Mesenchymal stem cell (in vitro differentiated cells and primary cell): Measurements from ENCODE around the gene KLHL14.
A peak's percentile ranks its signal among the peaks of the same experiment; 100 is the strongest.
"Not testable (repeated sequence)": the region's sequence is repeated elsewhere in the genome, so short reads cannot be mapped to it uniquely, and the experiment has no call there.

Source experiments
- DNase-seq: peaks from one replicate; pipeline ENCODE4 v3.0.0-alpha.2; 2013
- H2AFZ ChIP-seq: one replicate; pipeline ENCODE4 v1.6.1; 2013; ENCODE audit warnings: low read depth, mild to moderate bottlenecking, control low read depth, inconsistent platforms, low read length, moderate library complexity
- H2AK5ac ChIP-seq: 2 replicates; pipeline ENCODE4 v1.6.1; 2013; ENCODE audit warnings: low read length, moderate library complexity, mild to moderate bottlenecking, inconsistent platforms; ENCODE audit not compliant: severe bottlenecking
- H2BK120ac ChIP-seq: one replicate; pipeline ENCODE4 v1.6.1; 2013; ENCODE audit warnings: low read depth, mild to moderate bottlenecking, inconsistent platforms, low read length, moderate library complexity
- H2BK12ac ChIP-seq, 2 experiments: one replicate each; pipeline ENCODE4 v1.6.1; 2013; ENCODE audit warnings: inconsistent platforms in 2 of 2, low read length in 2 of 2, mild to moderate bottlenecking in 2 of 2, moderate library complexity in 2 of 2, control low read depth in 1 of 2
- H2BK15ac ChIP-seq: one replicate; pipeline ENCODE4 v1.6.1; 2013; ENCODE audit warnings: mild to moderate bottlenecking, low read depth, inconsistent platforms; ENCODE audit not compliant: poor library complexity, severe bottlenecking
- H2BK5ac ChIP-seq: 2 replicates; pipeline ENCODE4 v1.6.1; 2013; ENCODE audit warnings: low read depth, mild to moderate bottlenecking, low read length, control low read depth, inconsistent platforms; ENCODE audit not compliant: poor library complexity, severe bottlenecking
- H3K14ac ChIP-seq, 2 experiments: one replicate each; pipeline ENCODE4 v1.6.1; 2013; ENCODE audit warnings: inconsistent platforms in 2 of 2, low read length in 2 of 2, control low read depth in 1 of 2, mild to moderate bottlenecking in 1 of 2, moderate library complexity in 1 of 2
- H3K18ac ChIP-seq, 2 experiments: one replicate each; pipeline ENCODE4 v1.6.1; 2013; ENCODE audit warnings: inconsistent platforms in 2 of 2, low read length in 2 of 2, control low read depth in 1 of 2, low read depth in 1 of 2, mild to moderate bottlenecking in 1 of 2
- H3K23ac ChIP-seq, 2 experiments: one replicate each; pipeline ENCODE4 v1.6.1; 2013; ENCODE audit warnings: inconsistent platforms in 2 of 2, low read length in 2 of 2, mild to moderate bottlenecking in 2 of 2, moderate library complexity in 2 of 2, control low read depth in 1 of 2
- H3K27ac ChIP-seq: 2 replicates; pipeline ENCODE4 v1.5.1; 2013; ENCODE audit warnings: mild to moderate bottlenecking, moderate library complexity, low read length, control low read depth, inconsistent platforms; ENCODE audit not compliant: poor library complexity, severe bottlenecking
- H3K27me3 ChIP-seq, 2 experiments: 2 replicates each; pipeline versions ENCODE4 v1.6.1 to v1.7.0; 2013; ENCODE audit warnings: low read length in 2 of 2, mild to moderate bottlenecking in 2 of 2, moderate library complexity in 2 of 2, control low read depth in 1 of 2, inconsistent platforms in 1 of 2; ENCODE audit not compliant: control insufficient read depth in 1 of 2, insufficient read depth in 1 of 2
- H3K36me3 ChIP-seq, 2 experiments: 2 replicates each; pipeline versions ENCODE4 v1.6.1 to v1.7.0; 2013; ENCODE audit warnings: low read length in 2 of 2, control low read depth in 1 of 2, inconsistent platforms in 1 of 2, low read depth in 1 of 2, mild to moderate bottlenecking in 1 of 2; ENCODE audit not compliant: insufficient read depth in 2 of 2, control insufficient read depth in 1 of 2
- H3K4ac ChIP-seq, 2 experiments: one replicate each; pipeline ENCODE4 v1.6.1; 2013; ENCODE audit warnings: inconsistent platforms in 2 of 2, low read length in 2 of 2, mild to moderate bottlenecking in 2 of 2, moderate library complexity in 2 of 2, control low read depth in 1 of 2, low read depth in 1 of 2
- H3K4me1 ChIP-seq: 2 replicates; pipeline ENCODE4 v1.6.1; 2013; ENCODE audit warnings: low read depth, low read length, control low read depth; ENCODE audit not compliant: control insufficient read depth, insufficient read depth
- H3K4me2 ChIP-seq: 2 replicates; pipeline ENCODE4 v1.6.1; 2013; ENCODE audit warnings: low read length, mild to moderate bottlenecking, inconsistent platforms; ENCODE audit not compliant: poor library complexity, severe bottlenecking
- H3K4me3 ChIP-seq, 2 experiments: 2 replicates each; pipeline versions ENCODE4 v1.5.1 to v1.7.0; 2013; ENCODE audit warnings: low read length in 2 of 2, mild to moderate bottlenecking in 2 of 2, control low read depth in 1 of 2, low read depth in 1 of 2; ENCODE audit not compliant: insufficient read depth in 1 of 2
- H3K79me1 ChIP-seq: replicated peaks from 2 replicates; pipeline ENCODE4 v1.6.1; 2013; ENCODE audit warnings: mild to moderate bottlenecking, control low read depth, low read length, inconsistent platforms; ENCODE audit not compliant: poor library complexity, severe bottlenecking
- H3K9ac ChIP-seq: 2 replicates; pipeline ENCODE4 v1.7.0; 2013; ENCODE audit warnings: mild to moderate bottlenecking, low read length, moderate library complexity
- H3K9me3 ChIP-seq: 2 replicates; pipeline ENCODE4 v1.7.0; 2013; ENCODE audit warnings: mild to moderate bottlenecking, low read length; ENCODE audit not compliant: control insufficient read depth
- H4K8ac ChIP-seq: one replicate; pipeline ENCODE4 v1.6.1; 2013; ENCODE audit warnings: inconsistent platforms, mild to moderate bottlenecking, low read length, moderate library complexity
- H4K91ac ChIP-seq: one replicate; pipeline ENCODE4 v1.6.1; 2013; ENCODE audit warnings: mild to moderate bottlenecking, low read length, inconsistent platforms
- WGBS: methylation state at CpG from one replicate; pipeline ENCODE4 v1.1.7; 2013; ENCODE audit warnings: mixed read lengths; 5-methylcytosine and 5-hydroxymethylcytosine counted together

KLHL14 gene

DNA sequence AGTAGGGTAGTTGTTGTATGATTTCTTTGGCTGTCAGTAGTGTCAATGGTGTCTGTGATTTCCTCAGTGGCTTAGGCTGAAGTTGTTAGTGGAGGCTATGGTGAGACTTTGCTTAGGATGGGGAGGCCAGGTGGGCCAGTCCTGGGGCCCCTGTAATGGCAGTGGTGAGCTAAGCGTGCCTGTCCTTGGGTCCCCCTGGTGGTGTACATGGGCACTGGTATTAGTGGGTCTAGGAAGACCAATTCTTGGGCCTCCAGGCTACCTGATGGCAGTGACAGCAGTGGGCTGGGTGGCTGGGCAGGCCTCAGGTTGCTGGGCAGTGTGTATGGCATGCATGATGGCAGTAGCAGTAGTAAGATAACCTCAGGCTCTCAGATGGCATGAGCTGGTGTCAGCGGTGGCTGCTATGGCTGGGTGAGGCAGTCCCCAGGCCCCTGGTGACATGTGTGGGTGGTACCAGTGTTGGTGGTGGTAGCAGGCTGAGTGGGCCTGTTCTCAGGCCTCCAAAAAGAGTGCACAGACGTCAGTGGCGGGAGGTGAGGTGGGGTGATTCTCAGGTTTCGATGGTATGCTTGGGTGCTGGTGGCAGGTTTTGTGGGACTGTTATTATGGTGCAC lies 103.2 kb downstream of the KLHL14 start:
- peak overlapping the region in 1 of 2 experiments; percentile 80 for H3K18ac ChIP-seq
- no peak overlapping the region for H2BK5ac ChIP-seq
- no peaks in the 10 kb centered on the region for H3K27me3 ChIP-seq
- H3K9ac ChIP-seq: no peak overlapping the region
- no peaks in the 10 kb centered on the region for H3K79me1 ChIP-seq
- DNase-seq: no peak
- H3K23ac ChIP-seq: peak overlapping the region in 1 of 2 experiments; percentile 40
- peak overlapping the region; percentile 47 for H4K8ac ChIP-seq
- H3K27ac ChIP-seq: no peak overlapping the region
- H3K4me3 ChIP-seq: no peak overlapping the region
- no peak overlapping the region for H2BK15ac ChIP-seq
- no peaks in the 10 kb centered on the region for H3K36me3 ChIP-seq
- peak overlapping the region in 1 of 2 experiments; percentile 10 for H3K4ac ChIP-seq
- no peak overlapping the region for H2AFZ ChIP-seq
- WGBS: 71% methylated on average over 4 of the region's 5 CpGs
- no peak overlapping the region for H2AK5ac ChIP-seq
- peak overlapping the region in 1 of 2 experiments; percentile 37 for H2BK12ac ChIP-seq
- peak overlapping the region in 1 of 2 experiments; percentile 48 for H3K14ac ChIP-seq
- no peak overlapping the region for H2BK120ac ChIP-seq
- no peaks in the 10 kb centered on the region for H3K4me1 ChIP-seq
- H3K4me2 ChIP-seq: no peak overlapping the region
- H3K9me3 ChIP-seq: no peaks in the 10 kb centered on the region
- peak overlapping the region; percentile 61 for H4K91ac ChIP-seq

DNA sequence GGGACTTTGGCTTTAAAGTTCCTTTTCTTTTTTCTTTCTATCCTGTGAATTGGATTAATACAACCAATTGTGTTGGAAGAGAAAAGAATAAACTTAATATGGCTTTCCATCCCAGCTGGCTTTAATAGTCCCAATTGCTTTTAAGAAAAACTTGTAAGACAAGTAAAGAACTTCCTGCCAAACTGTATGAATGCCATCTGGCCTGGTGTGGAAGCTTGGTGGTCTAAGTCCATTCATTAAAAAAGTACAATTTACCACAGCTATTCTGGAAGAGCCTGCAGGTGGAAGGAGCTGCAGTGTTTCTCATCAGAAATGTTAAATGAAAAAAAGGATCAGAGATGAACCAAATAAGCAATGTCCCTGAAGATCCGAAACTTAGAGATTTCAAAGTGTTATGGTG lies 103.9 kb downstream of the KLHL14 start:
- Histone ChIP-seq H3K18ac (no peak overlapping the region), H3K27ac (no peak overlapping the region), H4K91ac (no peak overlapping the region), H3K4ac (no peak overlapping the region), H3K4me2 (no peak overlapping the region), H3K9me3 (no peaks in the 10 kb centered on the region), H3K27me3 (no peaks in the 10 kb centered on the region), H3K23ac (no peak overlapping the region), H2BK5ac (no peak overlapping the region), H2BK12ac (no peak overlapping the region), H2BK15ac (no peak overlapping the region), H3K36me3 (no peaks in the 10 kb centered on the region), H2AK5ac (no peak overlapping the region), H4K8ac (no peak overlapping the region), H3K4me1 (no peaks in the 10 kb centered on the region), H2BK120ac (no peak overlapping the region), H3K4me3 (no peak overlapping the region), H3K9ac (no peak overlapping the region), H3K79me1 (no peaks in the 10 kb centered on the region), H3K14ac (no peak overlapping the region), H2AFZ (no peak overlapping the region)
- WGBS: 89% methylated on average over 1 of the region's 1 CpG
- DNase-seq: no peak

DNA sequence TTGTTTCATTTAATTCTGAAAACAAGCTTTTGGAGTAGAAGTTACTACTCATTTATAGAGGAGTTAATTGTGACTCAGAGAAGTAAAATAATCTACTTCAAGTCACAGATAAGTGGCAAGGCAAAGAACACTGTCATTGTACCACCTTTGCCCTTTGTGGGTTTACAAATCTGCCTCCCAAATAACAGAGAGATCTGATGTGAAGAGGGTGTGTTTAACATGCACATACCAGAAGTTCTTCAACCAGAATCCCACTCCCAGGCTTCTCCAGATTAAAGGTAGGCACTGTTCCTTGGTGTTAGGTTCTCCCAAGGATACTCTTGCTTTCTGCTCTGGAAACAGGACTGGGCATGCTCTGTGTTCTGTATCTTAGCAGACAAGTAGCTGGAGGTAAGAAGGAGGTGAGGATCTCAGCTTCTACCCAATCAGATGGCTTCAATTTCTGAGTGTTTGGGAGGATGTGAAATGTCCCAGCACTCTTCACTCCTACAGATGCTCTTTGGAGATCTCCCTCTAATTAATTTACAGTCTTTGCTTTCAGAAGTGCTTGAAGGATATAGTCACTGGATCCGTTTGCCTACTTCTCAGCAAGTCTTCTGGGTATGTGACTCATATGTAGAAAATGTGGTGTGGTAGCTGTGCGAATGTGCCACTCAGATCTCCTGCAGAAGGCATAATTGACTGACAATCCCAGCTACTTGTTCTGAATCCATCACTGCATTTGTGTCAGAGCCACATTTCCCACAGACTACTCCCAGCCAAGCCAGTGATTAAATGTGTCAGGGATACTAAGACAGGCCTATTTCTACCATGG lies 111.1 kb downstream of the KLHL14 start:
- peak; percentile 61 for DNase-seq
- Histone ChIP-seq H3K4ac (no peak overlapping the region), H3K79me1 (no peaks in the 10 kb centered on the region), H2BK15ac (no peak overlapping the region), H3K4me2 (no peak overlapping the region), H2BK5ac (no peak overlapping the region), H2AFZ (no peak overlapping the region), H3K9me3 (no peaks in the 10 kb centered on the region), H4K8ac (no peak overlapping the region), H3K14ac (no peak overlapping the region), H3K23ac (no peak overlapping the region), H3K4me3 (no peak overlapping the region), H3K27me3 (no peaks in the 10 kb centered on the region), H3K36me3 (no peaks in the 10 kb centered on the region), H4K91ac (no peak overlapping the region), H3K9ac (no peak overlapping the region), H3K18ac (no peak overlapping the region), H2BK120ac (no peak overlapping the region), H2BK12ac (no peak overlapping the region), H3K4me1 (no peaks in the 10 kb centered on the region), H3K27ac (peak overlapping the region; percentile 60), H2AK5ac (no peak overlapping the region)
- 0% methylated on average over 1 of the region's 2 CpGs for WGBS

GRCh38 chr18:32654507-32654906 lies 118.3 kb downstream of the KLHL14 start:
- H3K36me3 ChIP-seq, H4K8ac ChIP-seq, H2BK120ac ChIP-seq, H3K14ac ChIP-seq, H2BK15ac ChIP-seq, H2BK12ac ChIP-seq, H3K4me1 ChIP-seq, H2AFZ ChIP-seq, H3K23ac ChIP-seq, H4K91ac ChIP-seq, H3K4ac ChIP-seq, H3K4me2 ChIP-seq, H2BK5ac ChIP-seq, H3K18ac ChIP-seq, DNase-seq, H2AK5ac ChIP-seq, H3K4me3 ChIP-seq, H3K9me3 ChIP-seq, H3K79me1 ChIP-seq, H3K27me3 ChIP-seq, H3K9ac ChIP-seq, H3K27ac ChIP-seq: not testable (repeated sequence)
- 97% methylated on average over 3 of the region's 3 CpGs for WGBS
